CD4-positive, alpha-beta T cell treated with Interleukin-17A for 1 hour (primary cell): ENCODE data around the gene CD5L.
A peak's percentile ranks its signal among the peaks of the same experiment; 100 is the strongest.

ENCODE experiments used
- DNase-seq: peaks from one replicate; pipeline ENCODE4 v3.0.0-alpha.2; 2020

The CD5L gene

GRCh38 chr1:157841708-157842107, at the start of gene CD5L:
CD5L (minus strand) TSS chr1:157841808; CDS start chr1:157841701, 107 bp downstream.
- no peak for DNase-seq

GRCh38 chr1:157882580-157882979, 41.0 kb upstream of the CD5L start:
- peak; percentile 0 for DNase-seq

- DNase-seq, result no peak
Observed at GRCh38 chr1:157880621-157881020, 39.0 kb upstream of the CD5L start.

- DNase-seq, result peak; percentile 4
Observed at GRCh38 chr1:157878059-157878458, 36.5 kb upstream of the CD5L start.

- no peak for DNase-seq
Observed at GRCh38 chr1:157870490-157870889, 28.9 kb upstream of the CD5L start.

- DNase-seq, result no peak
Observed at GRCh38 chr1:157868654-157869053, 27.0 kb upstream of the CD5L start.

GRCh38 chr1:157862114-157863070, 20.8 kb upstream of the CD5L start:
- DNase-seq, result no peak

GRCh38 chr1:157856538-157856937, 14.9 kb upstream of the CD5L start:
- no peak for DNase-seq

GRCh38 chr1:157852476-157852875, 10.9 kb upstream of the CD5L start:
- no peak for DNase-seq

GRCh38 chr1:157849229-157849875, 7.7 kb upstream of the CD5L start:
- no peak for DNase-seq

GRCh38 chr1:157844089-157844830, 2.7 kb upstream of the CD5L start:
- DNase-seq, result no peak

GRCh38 chr1:157842939-157843338, 1.3 kb upstream of the CD5L start:
- DNase-seq, result no peak

GRCh38 chr1:157838966-157839365, 2.6 kb downstream of the CD5L start:
- DNase-seq, result no peak

GRCh38 chr1:157834430-157834829, 7.2 kb downstream of the CD5L start:
- no peak for DNase-seq

- DNase-seq, result no peak
Observed at GRCh38 chr1:157833145-157833544, 8.5 kb downstream of the CD5L start.

- no peak for DNase-seq
Observed at GRCh38 chr1:157831968-157832626, 9.5 kb downstream of the CD5L start.

GRCh38 chr1:157830887-157831286, 10.7 kb downstream of the CD5L start:
- DNase-seq, result no peak

GRCh38 chr1:157829711-157830110, 11.9 kb downstream of the CD5L start:
- no peak for DNase-seq

- no peak for DNase-seq
Observed at GRCh38 chr1:157829210-157829609, 12.4 kb downstream of the CD5L start.

- DNase-seq, result no peak
Observed at GRCh38 chr1:157820299-157820698, 21.3 kb downstream of the CD5L start.

- no peak for DNase-seq
Observed at GRCh38 chr1:157819896-157820295, 21.7 kb downstream of the CD5L start, which contains the start of gene FCRL1. FCRL1 (minus strand) TSS chr1:157820120; CDS start chr1:157820037, 83 bp downstream.

- DNase-seq, result no peak
Observed at GRCh38 chr1:157819215-157819614, 22.4 kb downstream of the CD5L start.

GRCh38 chr1:157813269-157813668, 28.3 kb downstream of the CD5L start:
- no peak for DNase-seq
